Endothelial cell of umbilical vein (primary cell): Measurements from ENCODE around the gene CNP. TPM values are rescaled to one million over a fixed set of nuclear protein-coding genes. Genes with fewer than 3 reads are reported as not detected.
A peak's percentile ranks its signal among the peaks of the same experiment; 100 is the strongest.

ENCODE experiments used
- BruUV-seq: library from RNA; stranded (reverse); fragments of 400-500 nt; replicated peaks from 2 replicates; lab custom pipeline; 2021; lab: Mats Ljungman, UMichigan
- CTCF ChIA-PET: fragments of 300-600, 350-600 bp; sonication (Branson Sonifier 250); formaldehyde crosslinking; loops from one replicate; lab custom pipeline; 2021; ENCODE audit warnings: antibody characterized with exemption, inconsistent platforms; lab: Charles Lee
- POLR2A ChIA-PET: fragments of 300-600, 350-600 bp; sonication (Branson Sonifier 250); formaldehyde crosslinking; loops from one replicate; lab custom pipeline; 2021; ENCODE audit warnings: antibody characterized with exemption, inconsistent platforms; lab: Charles Lee
- DNase-seq: peaks from one replicate; pipeline ENCODE4 v3.0.0-alpha.2; 2011; ENCODE audit warnings: low read depth, low spot score
- FAIRE-seq: peaks from 2 replicates; lab custom pipeline; 2011; peaks lifted over from hg19 to GRCh38; lab: Jason Lieb, UNC
- H2AFZ ChIP-seq: 2 replicates; pipeline ENCODE4 v1.6.0; 2012; ENCODE audit warnings: low read depth, low read length, control low read depth, inconsistent platforms
- H3K27ac ChIP-seq: 2 replicates; pipeline ENCODE4 v1.5.1; 2011; ENCODE audit warnings: low read depth, mild to moderate bottlenecking, control low read depth, low read length, moderate library complexity; ENCODE audit not compliant: insufficient read depth
- H3K27me3 ChIP-seq, 2 experiments: 2 replicates each; pipeline versions ENCODE4 v1.6.0 to v1.6.1; 2011; ENCODE audit warnings: low read length in 2 of 2, mixed read lengths in 1 of 2; ENCODE audit not compliant: control insufficient read depth in 2 of 2, insufficient read depth in 2 of 2
- H3K36me3 ChIP-seq, 2 experiments: 2 replicates in 1 of 2; 3 replicates in 1 of 2; pipeline ENCODE4 v1.5.1; 2011; ENCODE audit warnings: low read length in 2 of 2, mild to moderate bottlenecking in 1 of 2, moderate library complexity in 1 of 2; ENCODE audit not compliant: control insufficient read depth in 2 of 2, insufficient read depth in 2 of 2; ENCODE audit errors: extremely low read depth in 1 of 2
- H3K4me1 ChIP-seq: 3 replicates; pipeline ENCODE4 v1.5.1; 2011; ENCODE audit warnings: mild to moderate bottlenecking, low read length; ENCODE audit not compliant: control insufficient read depth, insufficient read depth; ENCODE audit errors: extremely low read depth
- H3K4me2 ChIP-seq: 2 replicates; pipeline ENCODE4 v1.6.1; 2011; ENCODE audit warnings: low read length, control low read depth, mixed read lengths; ENCODE audit not compliant: insufficient read depth
- H3K4me3 ChIP-seq, 3 experiments: fragments of 200-600 bp in 1 of 3; sonication (generic), shearing (Covaris generic) in 1 of 3; replicated peaks in 1 of 3; 2 replicates each; pipeline ENCODE4 v1.5.1; 2011 to 2016; ENCODE audit warnings: control low read depth in 3 of 3, low read length in 3 of 3, mild to moderate bottlenecking in 2 of 3, inconsistent platforms in 1 of 3, low read depth in 1 of 3, moderate library complexity in 1 of 3; ENCODE audit not compliant: insufficient read depth in 1 of 3
- H3K79me2 ChIP-seq: 2 replicates; pipeline ENCODE4 v1.6.0; 2012; ENCODE audit warnings: low read length, inconsistent platforms; ENCODE audit not compliant: control insufficient read depth, insufficient read depth
- H3K9ac ChIP-seq: replicated peaks from 2 replicates; pipeline ENCODE3; 2011; ENCODE audit warnings: low read length, control low read depth; ENCODE audit not compliant: insufficient read depth; ENCODE audit errors: extremely low read depth
- H3K9me1 ChIP-seq: replicated peaks from 3 replicates; pipeline ENCODE4 v1.6.0; 2011; ENCODE audit warnings: mild to moderate bottlenecking, low read length; ENCODE audit not compliant: control insufficient read depth, insufficient read depth; ENCODE audit errors: extremely low read depth
- H3K9me3 ChIP-seq: replicated peaks from 2 replicates; pipeline ENCODE4 v1.5.1; 2012; ENCODE audit warnings: low read length, inconsistent platforms; ENCODE audit not compliant: control insufficient read depth, insufficient read depth
- H4K20me1 ChIP-seq: replicated peaks from 2 replicates; pipeline ENCODE3; 2011; ENCODE audit warnings: mild to moderate bottlenecking, low read length; ENCODE audit not compliant: control insufficient read depth, insufficient read depth; ENCODE audit errors: extremely low read depth
- JUN ChIP-seq: IDR thresholded peaks from 2 replicates; pipeline ENCODE4 v1.6.1; 2011; ENCODE audit warnings: borderline replicate concordance, low read depth; ENCODE audit not compliant: insufficient read length, insufficient read depth
- MYC ChIP-seq: IDR thresholded peaks from one replicate; pipeline ENCODE4 v1.6.1; 2011; ENCODE audit warnings: mild to moderate bottlenecking, low read depth, low read length
- dilution Hi-C: fragments of 300-500 bp; cut with MboI; formaldehyde crosslinking; loops from one replicate; pipeline ENCODE4 v1.15.0; 2019; ENCODE audit warnings: low sequenced_read_pairs; ENCODE audit not compliant: extremely low pct_ligation_motif_present
- intact Hi-C: fragments of 100-400 bp; cut with micrococcal nuclease; formaldehyde crosslinking; loops from one replicate; pipeline ENCODE4 v1.10.0; 2022
- polyA plus RNA-seq, 4 experiments: library from polyadenylated mRNA; depleted of rRNA in 3 of 4; stranded (reverse) in 3 of 4; unstranded in 1 of 4; fragments of >200 nt; gene quantifications; 2 replicates each; pipeline versions ENCODE4 v1.2.1 to v1.2.3, GENCODE V29; 2011 to 2012; ENCODE audit warnings: missing spikeins in 1 of 4
- total RNA-seq: library from RNA; stranded (reverse); gene quantifications from 2 replicates; pipeline ENCODE4 v1.2.3, GENCODE V29; 2021
- TF ChIP-seq, protein P1 (sequence below), 2 donors: IDR thresholded peaks; 1 replicate in 1 of 2; 2 replicates in 1 of 2; pipeline ENCODE4 v1.5.1; 2011; ENCODE audit warnings: low read length in 2 of 2, mild to moderate bottlenecking in 2 of 2, moderate library complexity in 2 of 2, control low read depth in 1 of 2, inconsistent platforms in 1 of 2, low read depth in 1 of 2; ENCODE audit not compliant: insufficient read depth in 1 of 2; ENCODE audit errors: extremely low read depth in 1 of 2

Gene CNP
- total and polyA plus RNA-seq, 2 donors (not counting 3 experiments of a cell fraction or from before 2014, with no cell fraction given): 49.4 to 84.9 TPM

DNA sequence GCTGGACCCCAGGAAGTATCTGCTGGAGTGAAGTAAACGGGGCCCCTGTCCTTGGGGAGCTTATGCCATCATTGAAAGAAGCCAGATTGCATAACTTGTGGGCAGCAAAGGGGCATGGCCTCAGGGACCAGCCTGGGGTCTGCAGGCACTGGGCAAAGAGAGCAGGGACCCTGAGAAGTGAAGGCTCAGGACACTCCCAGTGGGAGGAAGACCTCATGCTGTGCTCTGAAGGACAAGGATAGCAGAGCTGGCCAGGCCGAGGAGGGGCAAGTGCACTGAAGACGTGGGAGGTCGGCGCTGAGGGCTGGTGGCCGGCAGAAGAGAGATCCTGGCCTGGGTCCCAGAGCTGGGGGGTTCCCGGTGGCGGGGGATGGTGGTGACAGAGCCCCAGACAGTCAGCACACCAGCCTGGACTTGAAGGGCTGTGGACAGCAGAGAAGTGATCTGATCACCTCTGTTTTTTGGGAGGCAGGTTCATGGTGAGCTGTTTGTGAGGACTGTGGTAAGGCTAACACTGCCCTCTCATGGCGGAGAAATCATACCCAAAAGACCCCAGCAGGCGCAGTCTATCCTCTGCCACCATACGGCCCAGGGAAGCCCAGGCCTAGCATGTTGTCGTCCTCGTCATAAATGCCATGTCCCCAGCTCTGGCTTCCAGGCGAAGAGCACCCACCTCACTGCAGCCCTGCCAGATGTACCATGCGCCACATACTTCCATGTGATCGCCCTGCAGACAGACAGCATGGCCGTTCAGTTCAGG is 7.1 kb upstream of the CNP start:
- peak; percentile 38 for FAIRE-seq

More for the DNA sequence above, 7.1 kb upstream of the CNP start:
- no peaks in the 10 kb centered on the region for H3K36me3 ChIP-seq
- peak; percentile 36 for DNase-seq
- H3K9me3 ChIP-seq: no peaks in the 10 kb centered on the region
- no TSS peak for BruUV-seq
- ChIA-PET POLR2A (interaction anchor here (0.7 to 1.0 kb wide), 2 partner anchors 41 to 60 kb away, joined by 3 read pairs; partner anchors contain the start of genes ACLY and NKIRAS2), CTCF (interaction anchor here (0.6 to 7.6 kb wide), 26 partner anchors 9 to 263 kb away, joined by 3 to 74 read pairs (median 4); partner anchors contain the start of genes ACLY, DHX58, KAT2A and KLHL11)
- no peaks in the 10 kb centered on the region for H3K27me3 ChIP-seq
- no peak overlapping the region for H3K4me2 ChIP-seq
- H4K20me1 ChIP-seq: no peaks in the 10 kb centered on the region
- H3K9me1 ChIP-seq: no peaks in the 10 kb centered on the region
- TF ChIP-seq MYC (no peak), JUN (no peak)
- TF ChIP-seq, protein P1, sequence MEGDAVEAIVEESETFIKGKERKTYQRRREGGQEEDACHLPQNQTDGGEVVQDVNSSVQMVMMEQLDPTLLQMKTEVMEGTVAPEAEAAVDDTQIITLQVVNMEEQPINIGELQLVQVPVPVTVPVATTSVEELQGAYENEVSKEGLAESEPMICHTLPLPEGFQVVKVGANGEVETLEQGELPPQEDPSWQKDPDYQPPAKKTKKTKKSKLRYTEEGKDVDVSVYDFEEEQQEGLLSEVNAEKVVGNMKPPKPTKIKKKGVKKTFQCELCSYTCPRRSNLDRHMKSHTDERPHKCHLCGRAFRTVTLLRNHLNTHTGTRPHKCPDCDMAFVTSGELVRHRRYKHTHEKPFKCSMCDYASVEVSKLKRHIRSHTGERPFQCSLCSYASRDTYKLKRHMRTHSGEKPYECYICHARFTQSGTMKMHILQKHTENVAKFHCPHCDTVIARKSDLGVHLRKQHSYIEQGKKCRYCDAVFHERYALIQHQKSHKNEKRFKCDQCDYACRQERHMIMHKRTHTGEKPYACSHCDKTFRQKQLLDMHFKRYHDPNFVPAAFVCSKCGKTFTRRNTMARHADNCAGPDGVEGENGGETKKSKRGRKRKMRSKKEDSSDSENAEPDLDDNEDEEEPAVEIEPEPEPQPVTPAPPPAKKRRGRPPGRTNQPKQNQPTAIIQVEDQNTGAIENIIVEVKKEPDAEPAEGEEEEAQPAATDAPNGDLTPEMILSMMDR (IDR thresholded peaks at IDR 0.05; ENCODE audit: extremely low read depth in 1 of 2, insufficient read depth in 1 of 2, low read depth in 1 of 2, low read length in 2 of 2): peak; percentile 20 to 51
- peaks cover 9% of the 10 kb centered on the region for H3K4me1 ChIP-seq
- no peak overlapping the region for H2AFZ ChIP-seq
- no peak overlapping the region for H3K9ac ChIP-seq
- H3K79me2 ChIP-seq: no peaks in the 10 kb centered on the region
- intact Hi-C loops (loop anchor here (1.0 to 5.0 kb wide), 4 partner anchors 29 to 221 kb away; partner anchors contain the start of genes FKBP10, ODAD4 and P3H4), dilution Hi-C loops (loop anchor here (25.0 kb wide), 1 partner anchor 153 kb away; the partner anchor contains the start of genes DHX58, HSPB9 and KAT2A)
- H3K27ac ChIP-seq: no peak overlapping the region
- H3K4me3 ChIP-seq: no peak overlapping the region
